GM21367 (cell line): Measurements from ENCODE around the gene FHIT.
"Not testable (repeated sequence)": the region's sequence is repeated elsewhere in the genome, so short reads cannot be mapped to it uniquely, and the experiment has no call there.

Source experiments
- ATAC-seq: cut with Tn5 transposase; IDR thresholded peaks from one replicate; pipeline ENCODE4 v1.9.1; 2021; ENCODE audit not compliant: unreplicated experiment

The FHIT gene

DNA sequence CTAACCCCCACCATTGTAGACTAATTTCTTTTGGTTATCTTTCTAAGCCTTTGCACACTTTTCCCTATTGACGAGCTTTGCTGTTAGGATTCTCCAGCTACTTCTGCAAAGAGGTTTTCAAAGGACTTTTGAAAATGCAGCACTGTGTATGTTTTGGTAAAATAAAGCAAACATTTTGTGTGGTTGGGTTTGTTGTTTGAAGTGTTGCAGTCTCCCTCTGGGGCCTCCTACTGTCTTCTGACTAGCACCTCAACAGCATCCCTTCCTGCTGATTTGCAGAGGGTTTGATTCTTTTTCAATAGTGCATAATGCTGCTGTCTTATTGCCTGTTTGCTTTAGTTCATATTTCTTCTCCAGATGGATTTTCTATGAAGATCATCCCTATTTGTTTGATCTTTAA is 1426.4 kb downstream of the FHIT start:
- ATAC-seq = no peak

- ATAC-seq = no peak
Measured at GRCh38 chr3:59821274-59821673, 1430.0 kb downstream of the FHIT start.

DNA sequence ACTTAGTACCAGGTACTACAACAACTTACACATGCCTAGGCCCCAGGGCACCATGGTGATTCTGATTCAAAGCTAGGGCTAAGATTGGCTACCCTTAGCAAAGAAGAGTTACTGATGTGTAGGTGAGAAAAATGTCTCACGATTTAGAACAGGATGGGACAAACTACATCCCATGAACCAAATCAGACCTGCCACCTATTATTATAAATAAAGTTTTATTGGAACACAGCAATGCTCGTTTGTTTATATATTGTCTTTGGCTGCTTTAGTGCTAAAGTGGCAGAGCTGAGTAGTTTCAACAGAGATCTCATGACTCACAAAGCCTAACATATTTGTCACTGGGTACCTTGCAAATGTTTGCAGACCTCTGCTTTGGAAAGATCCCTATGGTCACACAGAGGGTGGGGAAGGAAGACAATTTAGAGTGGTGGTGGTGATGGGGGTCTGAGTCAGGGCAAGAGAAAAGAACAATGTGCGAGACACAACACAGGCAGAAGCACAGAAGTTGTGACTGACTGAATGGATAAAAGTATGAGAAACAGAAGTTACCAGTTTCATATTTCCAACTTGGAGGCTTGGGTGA is 1430.8 kb downstream of the FHIT start:
- no peak for ATAC-seq

- no peak for ATAC-seq
Measured at GRCh38 chr3:59818919-59819300, 1432.3 kb downstream of the FHIT start.

- ATAC-seq = no peak
Measured at GRCh38 chr3:59818033-59818918, 1433.0 kb downstream of the FHIT start.

DNA sequence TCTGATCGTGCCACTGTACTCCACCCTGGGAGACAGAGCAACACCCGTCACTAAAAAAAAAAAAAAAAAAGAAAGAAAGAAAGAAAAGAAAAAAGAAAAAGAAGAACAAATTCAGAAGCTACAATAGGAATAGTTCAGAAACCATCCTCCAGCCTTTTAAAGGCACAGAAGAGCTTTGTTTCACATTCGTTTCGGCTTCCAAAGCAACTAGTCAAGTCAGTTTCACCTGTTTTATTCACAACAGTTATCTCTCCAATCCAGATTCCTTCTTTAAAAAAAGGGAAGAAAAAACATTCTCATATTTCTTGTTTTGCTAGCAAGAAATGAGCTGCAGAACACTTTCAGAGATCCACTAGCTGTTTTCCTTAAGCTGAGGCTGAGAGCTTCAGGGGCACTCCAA is 1433.7 kb downstream of the FHIT start:
- no peak for ATAC-seq

- ATAC-seq = no peak
Measured at GRCh38 chr3:59816312-59816711, 1434.9 kb downstream of the FHIT start.

DNA sequence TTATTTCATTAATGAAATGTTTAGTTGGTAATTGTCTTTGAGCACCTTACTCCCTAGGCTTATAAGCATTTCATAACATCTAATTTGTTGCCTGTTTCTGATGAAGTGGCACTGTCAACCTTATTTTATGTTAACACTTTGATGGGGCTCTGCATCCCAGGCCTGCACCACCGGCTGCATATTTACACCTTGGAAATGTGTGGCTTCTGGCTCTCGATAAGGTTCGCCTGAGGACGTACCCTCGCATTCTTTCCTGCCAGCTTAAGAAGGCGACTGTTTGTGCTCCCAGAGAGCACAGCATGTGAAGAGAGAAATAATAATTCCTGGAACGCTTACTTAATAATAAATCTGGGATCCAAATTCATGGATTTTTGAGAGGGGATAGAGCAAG is 1438.1 kb downstream of the FHIT start:
- ATAC-seq = no peak

GRCh38 chr3:59812237-59813147 is 1438.8 kb downstream of the FHIT start:
- no peak for ATAC-seq

DNA sequence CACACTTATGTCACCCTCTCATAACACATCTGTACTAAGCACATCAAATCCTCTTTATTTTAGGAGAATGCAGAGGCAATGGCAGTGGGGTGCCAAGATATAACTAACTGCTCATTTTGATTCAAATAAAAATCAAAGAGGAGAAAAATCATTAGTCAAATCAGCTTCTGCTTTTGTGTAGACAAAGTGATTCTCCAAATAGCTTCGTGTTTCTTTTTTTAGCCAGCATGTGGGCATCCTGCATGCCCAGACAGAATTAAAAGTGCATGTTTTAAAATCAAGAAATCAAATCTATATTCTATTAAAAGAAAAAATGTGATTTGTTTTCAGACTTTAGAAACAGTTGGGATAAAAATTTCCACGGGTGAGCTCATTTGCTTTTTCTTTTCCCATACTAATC is 1440.1 kb downstream of the FHIT start:
- no peak for ATAC-seq

DNA sequence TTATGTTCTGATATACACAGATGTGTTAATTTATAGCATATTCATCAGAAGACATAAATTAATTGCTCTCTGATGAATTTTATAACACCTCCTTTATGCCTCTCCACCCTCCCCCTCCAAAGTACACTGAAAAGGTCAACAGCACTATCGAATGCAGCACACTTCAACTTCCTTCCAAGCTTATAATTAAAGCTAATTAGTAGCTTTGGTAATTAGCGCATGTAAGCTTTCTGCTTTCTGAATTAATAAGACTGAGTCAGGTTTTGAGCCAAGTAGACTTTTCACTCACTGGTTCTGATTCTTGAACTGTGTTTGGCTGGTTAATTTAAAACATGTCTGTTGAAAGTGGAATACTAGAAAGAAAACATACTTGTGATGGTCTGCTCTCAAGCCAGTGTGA is 1440.6 kb downstream of the FHIT start:
- no peak for ATAC-seq

GRCh38 chr3:59809710-59810444 is 1441.4 kb downstream of the FHIT start:
- ATAC-seq = no peak

GRCh38 chr3:59809016-59809415 is 1442.2 kb downstream of the FHIT start:
- no peak for ATAC-seq

- ATAC-seq = no peak
Measured at GRCh38 chr3:59808446-59808845, 1442.8 kb downstream of the FHIT start.

DNA sequence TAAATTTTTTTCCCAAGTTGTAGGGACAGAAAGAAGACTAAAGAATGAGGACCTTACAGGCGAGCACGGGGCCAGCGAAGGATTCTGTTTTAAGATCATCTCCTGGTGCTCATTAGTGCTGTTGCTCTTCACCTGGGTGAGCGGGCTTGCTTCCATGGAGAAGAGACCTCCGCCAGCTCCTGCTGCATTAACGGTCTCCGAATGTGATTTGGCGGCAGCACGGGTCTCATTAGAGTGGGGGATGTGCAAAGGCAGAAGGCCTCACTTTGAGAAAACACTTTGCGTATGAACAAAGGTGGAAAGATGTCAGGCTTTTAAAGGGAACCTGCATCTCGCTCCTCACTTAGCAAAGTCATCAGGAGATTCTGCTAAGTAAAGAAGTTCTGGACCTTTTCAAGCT is 1448.0 kb downstream of the FHIT start:
- ATAC-seq = no peak

GRCh38 chr3:59802453-59802852 is 1448.8 kb downstream of the FHIT start:
- ATAC-seq = not testable (repeated sequence)

DNA sequence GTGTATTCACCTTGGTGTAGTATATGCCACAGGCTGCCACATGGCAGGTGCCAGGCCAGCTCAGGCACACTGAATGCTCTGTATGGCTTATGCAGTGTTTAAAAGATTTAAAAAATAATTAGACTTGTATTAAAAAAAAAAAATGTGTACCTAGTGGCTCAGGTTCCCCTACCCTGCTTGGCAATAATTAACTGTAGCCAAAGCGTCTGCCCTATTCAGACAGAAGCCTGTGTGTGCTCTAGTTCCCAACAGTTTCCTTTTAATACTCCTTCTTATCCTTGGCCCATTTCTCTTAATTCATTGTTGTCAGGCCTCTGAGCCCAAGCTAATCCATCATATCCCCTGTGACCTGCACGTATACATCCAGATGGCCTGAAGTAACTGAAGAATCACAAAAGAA is 1449.2 kb downstream of the FHIT start:
- no peak for ATAC-seq

DNA sequence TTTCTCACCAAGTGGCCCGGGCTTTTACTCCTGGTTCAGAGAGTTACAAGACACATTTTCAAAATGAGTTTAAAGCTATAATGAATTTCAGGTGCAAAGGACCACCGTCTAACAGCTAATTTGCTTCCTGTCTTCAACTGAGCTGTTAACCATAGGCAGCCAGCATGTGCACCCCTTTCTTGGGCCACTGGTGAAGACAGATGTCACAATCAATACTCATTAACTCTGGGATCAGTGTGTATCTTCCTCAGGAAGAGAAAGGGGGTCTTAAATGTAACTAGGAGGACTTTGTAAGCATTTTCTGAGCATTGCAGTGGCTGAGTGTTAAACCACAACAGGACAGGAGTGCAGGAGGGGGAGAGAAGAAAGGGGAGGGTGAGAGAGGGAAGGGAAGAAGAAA is 1450.8 kb downstream of the FHIT start:
- ATAC-seq = no peak

DNA sequence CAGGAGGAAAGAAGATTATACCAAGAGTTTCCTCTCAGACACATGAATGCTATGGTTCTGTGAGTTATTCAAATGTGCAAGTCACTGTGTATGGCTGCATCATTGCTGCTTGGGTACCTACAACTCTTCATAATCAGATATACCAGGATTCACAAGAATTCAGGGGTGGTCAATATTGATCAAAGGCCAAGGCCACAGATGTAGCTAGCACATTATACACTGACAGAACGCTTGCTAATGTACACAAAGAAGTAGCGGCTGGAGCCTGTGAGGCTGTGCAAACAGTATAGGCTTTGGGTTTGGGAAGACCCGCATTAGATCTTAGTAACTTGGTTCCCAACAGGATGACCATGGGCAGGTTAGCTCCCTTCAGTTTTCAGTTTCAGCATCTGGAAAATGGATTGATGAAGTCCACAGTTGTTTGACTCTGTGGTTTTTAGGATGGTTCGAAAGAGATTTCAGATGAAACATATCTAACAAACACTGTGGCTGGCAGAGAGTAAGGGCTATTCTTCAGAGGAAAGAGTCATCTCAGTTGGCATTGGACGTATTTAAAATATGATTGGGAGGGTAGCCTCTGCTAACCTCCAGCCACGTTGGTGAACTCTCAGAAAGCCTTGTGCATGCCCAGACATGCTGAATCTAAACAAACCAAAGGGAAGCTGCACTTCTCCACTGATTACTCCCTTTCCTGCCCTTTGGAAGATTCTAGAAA is 1452.7 kb downstream of the FHIT start:
- no peak for ATAC-seq

DNA sequence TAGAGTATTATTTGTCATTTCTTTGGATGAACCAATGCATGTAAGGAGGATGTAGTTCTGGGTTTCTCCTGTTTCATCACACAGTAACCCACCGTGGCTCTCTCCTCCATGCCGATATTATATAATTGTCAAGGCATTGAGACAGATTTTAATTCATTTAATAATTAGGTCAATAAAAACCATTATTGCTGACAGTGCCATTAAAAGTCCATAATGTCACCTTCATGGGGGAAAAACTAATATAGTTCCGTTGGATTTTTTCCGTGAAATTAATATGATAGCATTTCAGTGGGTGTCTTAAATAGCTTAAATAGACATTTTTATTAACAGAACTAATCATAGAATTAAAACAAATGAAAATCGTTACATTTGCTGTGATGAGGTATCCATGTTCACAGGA is 1453.7 kb downstream of the FHIT start:
- no peak for ATAC-seq
